Right lung (tissue), 5 donors: ENCODE data around the gene SNAPC1. TPM values are rescaled to one million over a fixed set of nuclear protein-coding genes. Genes with fewer than 3 reads are reported as not detected.
"Not testable (repeated sequence)": the region's sequence is repeated elsewhere in the genome, so short reads cannot be mapped to it uniquely, and the experiment has no call there.

Experiments used
- DNase-seq, 2 donors: peaks; one replicate each; pipeline ENCODE4 v3.0.0-alpha.2; 2013
- polyA plus RNA-seq, 5 donors: library from polyadenylated mRNA; unstranded; fragments of 120-200 nt; gene quantifications; one replicate each; pipeline versions ENCODE4 v1.2.1 to v1.2.3, GENCODE V29; 2013; ENCODE audit warnings: inconsistent platforms in 1 of 5, low replicate concordance in 1 of 5; ENCODE audit not compliant: insufficient read length in 5 of 5, insufficient read depth in 1 of 5

The SNAPC1 gene
- polyA plus RNA-seq, 5 donors, result 12.5 to 18.1 (median 15.6) TPM

DNA sequence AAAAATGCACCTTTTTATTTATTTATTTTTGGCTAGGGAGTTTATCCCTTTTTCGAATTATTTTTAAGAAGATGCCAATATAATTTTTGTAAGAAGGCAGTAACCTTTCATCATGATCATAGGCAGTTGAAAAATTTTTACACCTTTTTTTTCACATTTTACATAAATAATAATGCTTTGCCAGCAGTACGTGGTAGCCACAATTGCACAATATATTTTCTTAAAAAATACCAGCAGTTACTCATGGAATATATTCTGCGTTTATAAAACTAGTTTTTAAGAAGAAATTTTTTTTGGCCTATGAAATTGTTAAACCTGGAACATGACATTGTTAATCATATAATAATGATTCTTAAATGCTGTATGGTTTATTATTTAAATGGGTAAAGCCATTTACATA is 14.9 kb upstream of the SNAPC1 start:
- no peak for DNase-seq

DNA sequence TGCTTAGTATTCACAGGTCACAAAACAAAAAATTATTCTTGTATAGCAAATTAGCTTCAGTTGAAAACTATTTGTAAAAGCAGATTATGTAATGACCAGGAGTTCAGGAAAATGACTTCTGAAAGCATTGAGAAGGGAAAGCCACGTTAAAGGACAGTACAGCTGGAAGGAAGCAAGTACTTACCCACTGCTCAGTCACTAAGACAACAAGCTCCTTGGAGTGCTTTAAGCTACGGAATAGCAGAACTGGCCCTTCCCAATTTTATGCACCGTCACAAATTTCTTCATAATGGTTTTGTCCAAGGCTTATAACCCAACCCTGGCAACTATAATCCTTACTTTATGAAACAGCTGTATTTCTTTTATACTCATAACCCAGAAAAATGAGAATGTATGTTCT is 13.0 kb upstream of the SNAPC1 start:
- no peak for DNase-seq

DNA sequence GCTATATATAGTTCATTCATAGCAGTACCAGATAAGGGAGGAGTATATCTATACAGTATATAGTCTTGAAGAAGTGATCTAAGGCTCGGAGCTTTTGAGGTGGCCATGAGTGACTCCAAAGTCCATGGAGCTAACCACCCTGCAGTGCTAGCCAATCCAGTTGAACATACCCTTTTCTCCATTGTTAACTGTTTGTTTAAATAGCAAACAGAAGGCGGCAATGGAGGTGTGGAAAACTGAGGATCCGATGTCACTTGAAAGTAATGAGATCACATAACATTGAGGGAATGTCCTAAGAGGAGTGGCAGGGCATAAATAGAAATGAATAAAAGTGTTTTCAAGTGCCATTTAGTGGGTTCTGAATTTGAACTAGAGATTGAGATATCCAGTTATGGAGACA is 12.4 kb upstream of the SNAPC1 start:
- no peak for DNase-seq

DNA sequence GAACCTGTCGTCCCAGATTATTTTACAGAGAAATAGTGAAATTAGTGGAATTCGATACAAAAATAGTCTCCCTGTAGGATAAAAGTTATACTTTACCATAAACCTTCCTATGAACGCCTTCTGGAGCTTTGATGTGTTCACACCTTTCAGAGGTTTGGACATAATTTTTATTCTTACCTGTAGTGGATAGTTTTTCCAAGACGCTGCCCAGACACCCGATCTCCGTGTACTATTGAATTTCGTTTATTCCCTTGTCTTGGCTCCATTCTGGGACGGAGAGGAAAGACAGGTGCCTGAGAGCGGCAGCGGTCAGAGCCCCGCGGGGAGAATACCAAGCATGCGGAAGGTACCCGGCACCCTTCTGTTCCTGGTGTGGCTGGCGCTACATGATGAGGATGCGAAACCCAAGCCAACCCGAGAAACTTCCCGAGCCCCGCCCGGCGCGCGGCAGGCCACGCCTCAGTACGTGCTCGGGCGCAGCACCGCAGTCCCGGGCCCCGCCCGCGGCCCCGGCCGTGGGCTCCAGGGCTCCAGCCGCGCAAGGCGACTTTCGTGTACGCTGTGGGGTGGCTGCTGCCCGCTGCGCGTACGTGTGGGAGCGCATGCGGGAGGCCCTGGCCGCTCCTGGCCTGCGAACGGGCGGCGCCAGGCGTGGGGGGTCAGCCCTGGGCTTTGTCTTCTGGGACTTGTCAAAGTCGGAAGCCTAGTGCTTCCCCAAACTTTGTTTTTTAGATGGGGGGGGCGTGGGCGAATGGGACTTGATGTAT is 11.3 kb upstream of the SNAPC1 start:
- DNase-seq, result peak; percentile 78 to 82

DNA sequence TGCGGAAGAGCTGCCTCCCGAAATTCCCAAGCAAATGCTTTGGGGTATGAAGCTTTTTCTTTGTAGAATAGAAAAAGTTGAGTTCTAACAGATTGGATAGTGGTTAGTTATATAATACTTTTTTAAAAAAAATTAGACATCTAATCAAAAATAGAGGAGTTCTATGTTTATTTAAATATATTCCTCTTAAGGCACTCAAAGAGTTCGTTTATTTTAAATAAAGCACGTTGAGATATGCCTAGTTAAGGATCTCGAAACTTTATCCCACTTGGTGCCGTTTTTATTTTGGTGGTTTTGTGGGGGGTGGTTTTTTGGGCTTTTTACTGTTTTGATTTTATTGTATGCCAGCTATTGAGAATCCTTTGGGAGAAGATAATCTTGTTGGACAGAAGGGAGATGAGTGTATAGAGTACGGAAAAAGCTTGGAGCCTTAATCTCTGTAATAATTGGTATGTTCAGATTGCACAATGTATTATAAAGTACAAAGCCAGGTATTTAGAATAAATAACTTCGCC is 10.7 kb upstream of the SNAPC1 start:
- DNase-seq, result no peak

DNA sequence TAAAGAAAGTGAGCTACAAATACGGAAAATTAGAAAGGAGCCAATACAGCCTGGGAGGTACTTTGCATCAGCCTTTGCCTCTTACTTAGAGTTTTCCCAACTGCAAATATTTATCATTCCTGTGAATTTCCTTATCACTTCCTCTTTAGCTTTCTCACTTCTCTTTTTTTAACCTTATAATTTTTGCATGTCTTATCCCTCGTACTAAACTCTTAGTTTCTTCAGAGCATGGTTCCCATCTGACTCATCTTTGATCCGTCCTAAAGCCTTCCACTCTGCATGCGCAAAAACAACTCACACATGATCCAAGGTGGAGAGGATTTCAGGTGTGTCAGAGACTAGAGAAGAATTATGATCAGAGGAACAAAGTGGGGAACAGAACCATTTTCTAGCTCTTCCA is 9.6 kb upstream of the SNAPC1 start:
- no peak for DNase-seq

DNA sequence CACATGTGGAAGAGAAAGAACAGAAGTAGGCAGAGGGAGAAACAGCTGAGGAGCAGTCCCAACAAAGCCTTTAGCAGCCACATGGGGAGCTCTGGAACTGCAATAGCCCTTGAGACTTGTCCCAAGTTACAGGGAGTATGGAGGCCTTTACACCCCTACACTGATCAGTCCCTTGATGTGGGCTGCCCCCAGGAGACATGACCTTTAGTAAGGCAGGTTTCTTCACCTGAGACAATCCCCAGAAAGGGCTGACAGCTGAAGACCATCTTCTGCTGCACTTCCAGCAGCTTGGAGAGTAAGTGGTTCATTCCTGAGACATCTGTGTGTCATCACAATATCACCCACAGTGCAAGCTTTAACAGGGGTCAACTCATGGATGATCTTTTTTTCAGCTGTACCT is 8.6 kb upstream of the SNAPC1 start:
- DNase-seq, result no peak

DNA sequence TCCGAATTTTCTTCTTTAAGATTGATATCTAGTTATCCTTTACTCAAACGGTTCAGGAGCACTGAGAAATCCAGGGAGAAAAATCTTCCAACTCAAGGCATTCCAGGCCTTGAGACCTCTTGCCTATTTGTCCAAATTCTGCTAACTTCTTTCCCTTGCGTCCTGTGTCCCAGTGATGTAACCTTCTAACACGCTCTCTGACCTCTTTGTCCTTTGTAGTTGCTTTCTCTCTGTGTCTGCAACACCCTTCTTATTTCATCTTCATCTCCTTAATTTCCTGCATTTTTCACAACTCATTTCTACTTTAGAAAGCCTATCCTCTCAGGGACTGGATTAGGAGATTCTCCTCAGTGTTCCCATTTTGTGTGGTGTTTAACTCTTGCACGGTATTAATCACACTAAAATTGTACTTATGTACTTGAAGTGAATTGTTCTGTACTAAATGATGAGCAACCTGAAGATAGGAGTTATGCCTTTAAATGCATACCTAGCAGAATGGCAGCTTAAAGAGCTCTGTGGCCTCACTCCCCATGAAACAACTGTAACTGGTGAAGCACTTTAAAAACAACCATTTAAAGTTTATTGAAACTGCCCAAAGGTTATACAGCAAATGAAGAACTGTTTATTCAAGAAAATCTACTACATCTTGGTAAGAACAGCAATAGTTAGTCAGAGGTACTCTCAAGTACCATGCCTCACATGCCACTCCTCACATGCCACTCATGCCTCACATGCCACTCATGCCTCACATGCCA is 7.4 kb upstream of the SNAPC1 start:
- DNase-seq, result no peak

DNA sequence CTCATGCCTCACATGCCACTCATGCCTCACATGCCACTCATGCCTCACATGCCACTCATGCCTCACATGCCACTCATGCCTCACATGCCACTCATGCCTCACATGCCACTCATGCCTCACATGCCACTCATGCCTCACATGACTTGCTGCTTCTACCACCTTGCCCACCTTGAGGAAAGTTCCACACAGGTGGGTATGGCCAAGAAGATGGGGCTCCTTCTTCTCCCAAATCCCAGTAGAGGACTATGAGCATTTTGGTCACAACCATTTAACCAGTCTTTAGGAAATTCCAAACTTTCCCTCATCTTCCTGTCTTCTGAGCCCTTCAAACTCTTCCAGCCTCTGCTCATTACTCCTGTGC is 6.9 kb upstream of the SNAPC1 start:
- DNase-seq, result not testable (repeated sequence)

DNA sequence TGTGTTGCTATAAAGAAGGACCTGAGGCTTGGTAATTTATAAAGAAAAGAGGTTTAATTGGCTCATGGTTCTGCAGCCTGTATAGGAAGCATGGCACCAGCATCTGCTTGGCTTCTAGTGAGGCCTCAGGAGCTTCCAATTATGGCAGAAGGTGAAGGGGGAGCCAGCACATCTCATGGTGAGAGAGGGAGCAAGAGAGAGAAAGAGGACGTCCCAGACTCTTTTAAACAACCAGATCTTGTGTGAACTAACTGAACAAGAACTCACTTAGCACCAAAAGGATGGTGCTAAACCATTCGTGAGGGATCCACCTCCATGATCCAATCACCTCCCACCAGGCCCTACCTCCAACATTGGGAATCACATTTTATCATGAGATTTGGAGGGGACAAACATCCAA is 6.1 kb upstream of the SNAPC1 start:
- no peak for DNase-seq

DNA sequence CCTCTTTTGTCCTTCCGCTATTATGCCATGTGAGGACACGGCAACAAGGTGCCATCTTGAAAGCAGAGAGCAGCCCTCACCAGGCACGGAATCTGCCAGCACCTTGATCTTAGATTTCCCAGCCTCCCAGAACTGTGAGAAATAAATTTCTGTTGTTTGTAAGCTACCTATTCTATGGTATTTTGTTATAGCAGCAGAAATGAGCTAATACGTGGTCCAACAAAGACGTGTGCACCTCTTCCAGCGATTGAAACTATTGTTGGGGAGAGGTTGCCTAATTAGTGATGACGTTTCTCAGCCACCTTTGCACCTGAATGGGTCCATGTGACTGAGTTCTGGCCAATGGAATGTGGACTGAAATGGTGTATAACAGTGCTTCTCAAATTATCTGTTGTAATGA is 2.3 kb upstream of the SNAPC1 start:
- DNase-seq, result no peak

DNA sequence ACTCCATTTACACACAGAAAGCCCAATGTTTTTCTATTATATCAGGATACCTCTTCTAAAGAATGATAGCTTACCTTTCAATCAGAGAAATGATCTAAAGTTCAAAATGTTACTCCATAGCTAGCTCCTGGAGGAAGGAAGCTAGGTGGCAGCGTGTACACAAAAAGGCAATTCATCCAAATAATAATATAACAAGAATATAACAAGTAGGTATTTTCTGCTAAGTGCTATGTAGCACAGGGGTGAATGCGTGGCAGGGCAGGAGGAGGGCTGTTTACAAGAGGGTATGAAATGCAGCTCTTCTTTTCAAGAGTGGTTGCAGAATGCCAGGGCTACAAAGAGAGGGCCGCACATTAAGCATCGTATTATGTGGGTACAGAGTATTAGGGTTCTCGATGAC is 663 bp upstream of the SNAPC1 start:
- no peak for DNase-seq

DNA sequence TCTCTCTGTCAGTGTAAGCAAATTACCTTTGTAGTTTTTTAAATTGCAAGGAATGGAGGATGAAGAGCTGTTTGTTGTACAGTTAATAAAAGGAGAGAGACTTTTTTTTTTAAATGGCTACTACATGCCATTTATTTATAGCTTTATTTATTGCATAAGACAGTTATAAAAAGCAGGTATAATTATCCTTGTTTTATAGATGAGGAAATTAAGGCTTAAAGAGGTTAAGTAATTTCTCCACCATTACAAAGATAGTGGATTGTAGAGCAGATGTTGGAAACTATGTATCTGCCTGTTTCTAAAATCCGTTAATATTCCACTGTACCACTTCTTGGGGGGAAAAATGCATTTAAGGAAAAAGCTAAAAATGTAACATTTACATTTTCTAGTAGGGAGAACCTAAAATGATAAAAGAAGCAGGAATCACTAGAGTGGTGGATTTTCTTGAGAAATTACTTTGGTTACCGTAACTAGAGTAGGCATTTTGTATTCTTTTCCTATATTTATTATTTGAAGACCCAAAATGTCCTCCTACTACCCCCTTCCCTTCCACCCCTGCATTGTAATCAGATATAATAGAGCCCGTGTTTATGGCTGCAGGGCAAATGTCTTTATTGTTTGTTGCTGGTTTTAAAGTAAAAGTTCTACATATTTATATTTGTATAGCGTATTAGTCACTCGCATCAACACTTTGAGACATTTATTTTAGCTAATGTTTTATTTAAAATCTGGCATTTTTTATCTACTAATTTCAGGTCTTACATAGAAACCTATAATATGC is 2.3 kb downstream of the SNAPC1 start:
- DNase-seq, result no peak

DNA sequence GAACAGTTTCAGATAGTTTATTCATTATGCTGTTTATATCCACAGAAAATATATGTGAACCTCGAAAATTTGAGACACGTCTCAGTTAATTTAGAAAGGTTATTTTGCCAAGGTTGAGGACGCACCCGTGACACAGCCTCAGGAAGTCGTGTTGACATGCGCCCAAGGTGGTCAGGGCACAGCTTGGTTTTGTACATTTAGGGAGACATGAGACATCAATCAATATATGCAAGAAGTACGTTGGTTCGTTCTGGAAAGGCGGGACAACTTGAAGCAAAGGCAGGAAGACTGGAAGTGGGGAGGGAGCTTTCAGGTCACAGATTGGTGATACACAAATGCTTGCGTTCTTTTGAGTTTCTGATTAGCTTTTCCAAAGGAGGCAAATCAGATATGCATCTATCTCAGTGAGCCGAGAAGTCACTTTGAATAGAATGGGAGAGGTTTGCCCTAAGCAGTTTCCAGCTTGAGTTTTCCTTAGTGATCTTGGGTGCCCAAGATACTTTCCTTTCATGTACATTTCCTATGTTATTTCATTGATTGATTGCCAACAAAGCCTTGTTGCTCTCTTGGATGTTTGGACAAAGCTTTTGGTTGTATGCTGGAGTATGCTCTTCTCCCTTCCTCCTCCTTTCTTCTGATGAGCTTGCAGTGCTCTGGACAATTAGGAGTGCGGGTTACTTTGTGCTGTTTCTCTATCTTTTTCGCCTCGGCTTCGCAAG is 3.2 kb downstream of the SNAPC1 start:
- no peak for DNase-seq

DNA sequence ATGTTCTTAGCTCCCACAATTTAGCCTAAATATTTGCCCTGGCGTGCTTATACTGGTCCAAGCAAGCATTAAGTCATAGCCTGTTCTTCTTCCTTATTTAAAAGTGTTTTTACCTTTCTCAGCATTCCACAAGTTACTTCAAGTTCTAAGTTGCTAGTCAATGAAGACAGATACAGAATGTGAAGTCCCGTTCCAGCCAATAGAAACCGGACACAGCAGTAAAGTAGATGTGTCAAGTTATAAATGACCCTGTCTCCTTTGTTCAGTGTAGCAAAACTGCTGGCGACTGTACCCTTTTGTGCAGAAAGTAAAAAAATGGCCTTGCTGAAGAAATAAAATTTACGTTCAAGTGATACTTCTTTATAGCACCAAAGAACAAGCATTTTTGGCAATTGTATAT is 3.9 kb downstream of the SNAPC1 start:
- no peak for DNase-seq

DNA sequence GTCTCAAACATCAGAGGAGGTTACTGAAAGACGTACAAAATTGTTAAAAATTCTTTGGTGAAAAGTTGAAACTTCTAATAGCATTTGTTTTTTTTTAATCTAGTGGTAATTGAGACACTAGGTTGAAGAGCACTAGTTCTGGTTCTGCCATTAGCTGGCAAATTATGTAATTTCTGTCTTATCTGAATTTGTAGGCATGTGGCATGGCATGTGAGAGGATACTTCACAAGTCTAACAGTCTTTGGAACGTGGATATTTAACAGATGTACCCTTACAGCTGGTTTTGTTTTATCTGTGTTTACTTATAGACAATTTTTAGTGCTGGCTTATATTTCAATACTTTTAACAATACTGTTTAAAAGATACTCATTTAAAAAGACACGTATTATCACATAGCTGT is 6.0 kb downstream of the SNAPC1 start:
- no peak for DNase-seq

DNA sequence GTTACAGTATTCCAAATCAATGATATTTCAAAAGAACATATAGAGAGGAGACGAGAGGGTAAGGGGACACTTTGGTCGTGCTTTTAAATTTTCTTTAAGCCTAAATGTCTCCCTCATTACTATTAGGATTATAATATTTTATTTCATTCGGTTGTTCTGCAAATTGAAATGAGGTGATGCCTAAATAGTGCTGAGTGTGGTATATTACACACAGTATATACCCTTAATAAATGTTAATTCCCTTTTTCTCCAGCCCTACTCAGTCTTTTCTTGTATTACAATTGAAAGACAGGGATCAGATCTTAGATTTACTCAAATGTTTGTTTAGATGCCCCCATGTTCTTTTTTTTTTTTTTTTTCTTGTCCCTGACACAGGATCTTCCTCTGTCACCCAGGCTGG is 7.7 kb downstream of the SNAPC1 start:
- no peak for DNase-seq

DNA sequence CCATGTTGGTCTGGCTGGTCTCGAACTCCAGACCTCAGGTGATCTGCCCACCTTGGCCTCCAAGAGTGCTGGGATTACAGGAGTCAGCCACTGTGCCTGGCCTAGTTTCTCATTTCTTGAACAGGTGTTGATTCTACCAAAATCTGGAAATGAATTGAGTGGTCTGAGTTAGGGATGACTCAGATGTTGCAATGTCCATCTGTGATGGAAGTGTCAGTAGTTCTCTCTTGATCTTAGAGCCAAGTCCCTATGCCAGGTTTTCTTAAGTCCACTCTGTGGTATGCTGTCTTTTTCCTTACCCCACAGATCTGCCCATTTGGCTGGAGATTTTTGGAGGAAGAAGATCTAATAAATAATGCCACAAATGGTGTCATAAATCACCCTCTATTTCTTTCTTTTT is 12.6 kb downstream of the SNAPC1 start:
- DNase-seq, result no peak

DNA sequence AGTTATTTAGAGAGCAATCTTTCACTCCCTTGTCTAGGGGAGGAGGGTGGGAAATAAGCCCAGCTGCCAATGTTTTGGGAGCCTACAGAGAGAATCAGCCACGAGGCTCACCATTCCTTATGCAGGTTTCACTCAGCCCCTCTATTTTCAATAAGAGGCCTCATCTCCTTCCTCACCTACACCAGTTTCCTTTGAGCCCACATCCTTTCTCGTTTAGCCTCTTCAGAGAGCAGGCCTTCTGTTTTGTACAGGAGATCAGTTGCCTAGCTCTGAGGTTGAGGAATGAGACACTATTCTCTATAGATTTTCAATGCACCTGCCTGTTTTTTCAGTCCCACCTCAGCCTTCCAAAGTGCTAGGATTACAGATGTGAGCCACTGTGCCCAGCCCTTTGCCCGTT is 17.9 kb downstream of the SNAPC1 start:
- DNase-seq, result no peak

DNA sequence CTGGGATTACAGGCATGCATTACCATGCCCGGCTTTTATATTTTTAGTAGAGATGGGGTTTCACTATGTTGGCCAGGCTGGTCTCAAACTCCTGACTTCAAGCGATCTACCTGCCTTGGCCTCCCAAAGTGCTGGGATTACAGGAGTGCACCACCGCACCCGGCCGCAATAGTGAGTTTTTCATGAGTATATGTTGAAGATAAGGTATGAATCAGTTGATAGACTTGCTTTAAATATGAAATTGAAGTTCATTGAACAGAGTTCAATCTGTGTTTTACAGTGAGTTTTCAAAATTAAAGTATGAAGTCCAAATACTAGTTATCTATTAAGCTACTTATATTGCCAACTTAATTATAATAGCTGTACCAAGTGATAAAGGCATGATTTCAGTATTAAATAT is 35.1 kb downstream of the SNAPC1 start:
- DNase-seq, result no peak

DNA sequence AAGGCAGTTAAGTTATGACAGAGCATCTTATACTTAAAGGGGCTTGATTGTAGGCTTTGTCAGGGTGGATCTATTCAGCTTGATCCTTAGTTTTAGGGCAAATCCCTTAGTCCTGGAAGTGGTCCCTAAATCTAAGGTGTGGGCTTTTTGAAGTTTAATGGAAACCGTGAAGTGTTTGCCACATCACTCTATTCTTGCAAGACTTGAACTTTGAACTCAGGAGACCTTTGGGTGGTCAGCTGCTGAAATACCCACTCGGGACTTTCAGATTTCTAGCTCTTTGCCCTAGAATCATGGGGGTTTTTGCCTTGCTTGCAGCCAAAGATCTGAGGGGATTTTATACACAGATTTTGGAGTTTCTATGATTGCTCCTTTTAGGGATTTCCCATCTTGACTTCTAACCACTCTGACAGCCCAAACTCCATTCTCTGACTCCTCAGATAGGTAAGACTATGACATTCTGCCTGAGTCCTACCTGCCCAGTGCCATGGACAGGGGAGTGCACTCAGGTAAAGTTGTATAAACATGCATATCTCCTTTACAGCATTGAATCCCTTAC is 39.9 kb downstream of the SNAPC1 start:
- DNase-seq, result no peak

DNA sequence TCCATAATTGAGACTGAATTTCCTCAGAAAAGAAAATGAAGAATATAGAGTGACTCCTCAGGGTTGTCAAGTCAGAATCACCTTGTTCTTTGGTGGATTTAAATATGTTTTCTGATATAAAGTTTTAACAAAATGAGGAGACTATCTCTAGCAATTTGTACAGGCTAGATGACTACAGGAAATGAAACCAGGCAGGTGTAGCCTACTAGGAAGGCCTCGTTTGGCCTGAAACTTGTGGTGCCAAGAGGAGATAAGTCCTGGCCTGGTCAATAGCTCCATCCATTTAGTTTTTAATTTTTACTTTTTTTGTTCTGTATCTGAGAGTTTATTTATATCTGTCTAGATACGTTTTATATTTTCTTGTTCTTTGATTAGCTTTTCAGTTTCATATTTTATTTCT is 41.5 kb downstream of the SNAPC1 start:
- no peak for DNase-seq
